IMR-90 (cell line): Measurements from ENCODE around the gene SFTPB.

Source experiments
- MAZ ChIP-seq: IDR thresholded peaks from 2 replicates; pipeline ENCODE4 v1.6.1; 2012; ENCODE audit warnings: low read depth, mild to moderate bottlenecking, low read length, improper control_type of control experiment, moderate library complexity, borderline replicate concordance
- POLR2A ChIP-seq: IDR thresholded peaks from 2 replicates; pipeline ENCODE4 v1.6.1; 2012; ENCODE audit warnings: mild to moderate bottlenecking, low read depth, low read length
- TF ChIP-seq, protein P1 (sequence below): conservative IDR thresholded peaks from 2 replicates; pipeline ENCODE4 v1.5.1; 2012; ENCODE audit warnings: mild to moderate bottlenecking, low read depth, low read length, improper control_type of control experiment
- TF ChIP-seq, protein P2 (sequence below): fragments of 150-350 bp; IDR thresholded peaks from 2 replicates; pipeline ENCODE4 v1.6.1; 2017; ENCODE audit warnings: mild to moderate bottlenecking, antibody characterized with exemption, low read length, low read depth

DNA sequence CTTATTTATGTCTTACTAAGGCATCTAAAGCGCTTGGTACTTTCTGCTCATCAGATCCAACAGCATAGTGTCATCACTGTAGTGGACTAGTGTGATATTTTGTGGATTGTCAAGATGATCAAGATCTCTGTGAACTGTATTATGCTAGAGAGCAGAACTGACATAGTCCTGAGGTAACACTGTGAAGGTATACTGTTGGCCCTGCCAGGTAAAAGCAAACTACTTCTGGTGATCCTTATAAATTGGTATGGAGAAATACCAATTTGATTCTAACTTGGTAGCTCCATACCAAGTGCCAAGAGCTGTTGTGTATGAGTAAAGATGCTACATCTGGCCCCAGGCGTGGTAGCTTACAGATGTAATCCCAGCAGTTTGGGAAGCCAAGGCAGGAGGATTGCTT is 15.9 kb downstream of the SFTPB start:
- TF ChIP-seq POLR2A (no peak), MAZ (no peak)
- TF ChIP-seq, protein P1, sequence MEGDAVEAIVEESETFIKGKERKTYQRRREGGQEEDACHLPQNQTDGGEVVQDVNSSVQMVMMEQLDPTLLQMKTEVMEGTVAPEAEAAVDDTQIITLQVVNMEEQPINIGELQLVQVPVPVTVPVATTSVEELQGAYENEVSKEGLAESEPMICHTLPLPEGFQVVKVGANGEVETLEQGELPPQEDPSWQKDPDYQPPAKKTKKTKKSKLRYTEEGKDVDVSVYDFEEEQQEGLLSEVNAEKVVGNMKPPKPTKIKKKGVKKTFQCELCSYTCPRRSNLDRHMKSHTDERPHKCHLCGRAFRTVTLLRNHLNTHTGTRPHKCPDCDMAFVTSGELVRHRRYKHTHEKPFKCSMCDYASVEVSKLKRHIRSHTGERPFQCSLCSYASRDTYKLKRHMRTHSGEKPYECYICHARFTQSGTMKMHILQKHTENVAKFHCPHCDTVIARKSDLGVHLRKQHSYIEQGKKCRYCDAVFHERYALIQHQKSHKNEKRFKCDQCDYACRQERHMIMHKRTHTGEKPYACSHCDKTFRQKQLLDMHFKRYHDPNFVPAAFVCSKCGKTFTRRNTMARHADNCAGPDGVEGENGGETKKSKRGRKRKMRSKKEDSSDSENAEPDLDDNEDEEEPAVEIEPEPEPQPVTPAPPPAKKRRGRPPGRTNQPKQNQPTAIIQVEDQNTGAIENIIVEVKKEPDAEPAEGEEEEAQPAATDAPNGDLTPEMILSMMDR, result no peak
- TF ChIP-seq, protein P2, sequence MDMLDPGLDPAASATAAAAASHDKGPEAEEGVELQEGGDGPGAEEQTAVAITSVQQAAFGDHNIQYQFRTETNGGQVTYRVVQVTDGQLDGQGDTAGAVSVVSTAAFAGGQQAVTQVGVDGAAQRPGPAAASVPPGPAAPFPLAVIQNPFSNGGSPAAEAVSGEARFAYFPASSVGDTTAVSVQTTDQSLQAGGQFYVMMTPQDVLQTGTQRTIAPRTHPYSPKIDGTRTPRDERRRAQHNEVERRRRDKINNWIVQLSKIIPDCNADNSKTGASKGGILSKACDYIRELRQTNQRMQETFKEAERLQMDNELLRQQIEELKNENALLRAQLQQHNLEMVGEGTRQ, result no peak
